ENCODE measurements around the gene SCARF1. TPM values are rescaled to one million over a fixed set of nuclear protein-coding genes. Genes with fewer than 3 reads are reported as not detected.

The SCARF1 gene
- 75.1 and 96.1 TPM in 2 replicates for total RNA-seq

DNA sequence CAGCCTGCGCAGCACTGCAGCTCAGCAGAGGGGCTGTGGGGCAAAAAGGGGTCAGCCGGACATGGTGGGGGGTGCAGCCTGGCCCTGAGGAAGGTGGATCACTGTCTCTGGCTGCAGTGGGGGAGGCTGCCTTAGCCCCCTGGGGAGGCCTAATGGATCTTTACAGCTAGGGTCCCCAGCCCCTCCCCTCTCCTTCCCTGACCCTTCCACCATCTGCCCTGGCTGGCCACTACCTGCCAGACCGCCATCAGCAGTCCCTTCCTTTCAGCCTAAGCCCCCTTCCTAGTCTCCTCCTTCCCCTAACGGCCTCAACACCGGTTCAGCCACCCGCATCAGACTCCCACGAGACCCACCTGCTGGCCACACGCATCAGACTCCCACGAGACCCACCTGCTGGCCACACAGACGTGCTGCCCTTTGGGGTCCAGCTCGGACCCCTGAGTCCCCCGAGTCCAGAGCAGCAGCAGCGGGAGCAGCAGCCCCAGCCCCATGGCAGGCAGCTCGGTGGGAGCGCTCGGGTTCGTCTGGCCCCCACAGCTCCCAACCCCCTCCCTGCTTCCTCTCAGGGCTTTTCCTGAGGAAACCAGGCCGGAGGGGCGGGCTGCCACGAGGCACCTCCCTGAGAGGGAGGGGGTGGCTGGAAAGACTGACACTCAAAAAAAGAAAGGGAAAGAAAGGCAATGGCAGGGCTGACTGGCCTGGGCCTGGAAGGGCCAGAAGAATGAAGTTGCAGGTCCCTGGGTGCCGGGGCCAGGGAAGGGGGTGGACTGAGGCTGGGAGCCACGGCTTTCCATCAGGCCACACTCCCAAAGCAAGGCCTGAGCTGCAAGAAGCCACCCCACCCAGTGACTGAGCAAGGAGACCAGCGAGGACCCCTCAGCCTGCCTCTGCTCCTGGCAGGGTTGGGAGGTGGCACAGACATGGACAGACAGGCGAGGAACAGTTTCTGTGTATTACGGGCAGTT, at the start of gene SCARF1:
Gene SCARF1 (minus strand): TSS at position 526 of the 965 bp plus-strand sequence. CDS start 35 bp downstream, at position 491.

GRCh38 chr17:1684378-1685189, 39.1 kb upstream of the SCARF1 start, which contains the start of gene PRPF8:
Gene PRPF8 (minus strand): TSS chr17:1684867. CDS start chr17:1684571, 296 bp downstream.

GRCh38 chr17:1649844-1650501, 4.4 kb upstream of the SCARF1 start, which contains the start of gene RILP:
Gene RILP (minus strand): TSS chr17:1649866. CDS start chr17:1649804, 62 bp downstream.

GRCh38 chr17:1627982-1628855, 17.3 kb downstream of the SCARF1 start, which contains the start of gene SLC43A2:
Gene SLC43A2 (minus strand): TSS chr17:1628834. CDS start chr17:1627874, 960 bp downstream.

Other genes with a start within 250 kb of the SCARF1 start
- 496 and 498 TPM in 2 replicates for gene YWHAE, start 245.5 kb downstream of the SCARF1 start, total RNA-seq
- gene CRK, start 189.5 kb downstream of the SCARF1 start, total RNA-seq: 125 and 130 TPM in 2 replicates
- gene MYO1C, start 153.0 kb downstream of the SCARF1 start, total RNA-seq: 155 and 224 TPM in 2 replicates
- gene INPP5K, start 129.1 kb downstream of the SCARF1 start, total RNA-seq: 39.2 and 40.7 TPM in 2 replicates
- 20.7 and 25.0 TPM in 2 replicates for gene PITPNA, start 82.9 kb downstream of the SCARF1 start, total RNA-seq
- gene SLC43A2, start 16.9 kb downstream of the SCARF1 start, total RNA-seq: 14.7 and 25.5 TPM in 2 replicates
- 9.3 and 9.6 TPM in 2 replicates for gene RILP, start 4.1 kb upstream of the SCARF1 start, total RNA-seq
- gene PRPF8, start 39.1 kb upstream of the SCARF1 start, total RNA-seq: 104 and 106 TPM in 2 replicates
- gene TLCD2, start 64.6 kb upstream of the SCARF1 start, total RNA-seq: 1.1 and 1.6 TPM in 2 replicates
- 13.8 and 16.8 TPM in 2 replicates for gene WDR81, start 79.0 kb upstream of the SCARF1 start, total RNA-seq
- 0.09 TPM in 1 of 2 replicates, not detected in the other for gene SERPINF2, start 97.1 kb upstream of the SCARF1 start, total RNA-seq
- 0.75 TPM in 1 of 2 replicates, not detected in the other for gene SERPINF1, start 116.3 kb upstream of the SCARF1 start, total RNA-seq
- gene SMYD4, start 184.2 kb upstream of the SCARF1 start, total RNA-seq: 6.9 and 10.0 TPM in 2 replicates
- gene RPA1, start 184.3 kb upstream of the SCARF1 start, total RNA-seq: 37.3 and 57.8 TPM in 2 replicates

All from endothelial cell of coronary artery (primary cell).